Kidney epithelial cell (primary cell): Measurements from ENCODE around the gene RBL2. TPM values are rescaled to one million over a fixed set of nuclear protein-coding genes. Genes with fewer than 3 reads are reported as not detected.
A peak's percentile ranks its signal among the peaks of the same experiment; 100 is the strongest.

Source experiments
- DNase-seq: peaks from one replicate; pipeline ENCODE4 v3.0.0-alpha.2; 2010; ENCODE audit warnings: low read depth
- H3K27me3 ChIP-seq: 2 replicates; pipeline ENCODE4 v1.6.0; 2011; ENCODE audit warnings: low read length; ENCODE audit not compliant: control insufficient read depth, insufficient read depth
- H3K36me3 ChIP-seq: 2 replicates; pipeline ENCODE4 v1.5.1; 2011; ENCODE audit warnings: low read length; ENCODE audit not compliant: control insufficient read depth, insufficient read depth
- H3K4me3 ChIP-seq: 2 replicates; pipeline ENCODE4 v1.5.1; 2011; ENCODE audit warnings: low read depth, mild to moderate bottlenecking, control low read depth, low read length
- total RNA-seq: library from RNA; depleted of rRNA; stranded (reverse); fragments of >200 nt; gene quantifications from 2 replicates; pipeline ENCODE4 v1.2.3, GENCODE V29; 2015
- TF ChIP-seq, protein P1 (sequence below): IDR thresholded peaks from 2 replicates; pipeline ENCODE4 v1.5.1; 2011; ENCODE audit warnings: mild to moderate bottlenecking, moderate library complexity, low read length, control low read depth, inconsistent platforms; ENCODE audit not compliant: insufficient read depth, poor library complexity, severe bottlenecking

Gene RBL2
- total RNA-seq, 1 donor from 2014 or later = 35.9 TPM

DNA sequence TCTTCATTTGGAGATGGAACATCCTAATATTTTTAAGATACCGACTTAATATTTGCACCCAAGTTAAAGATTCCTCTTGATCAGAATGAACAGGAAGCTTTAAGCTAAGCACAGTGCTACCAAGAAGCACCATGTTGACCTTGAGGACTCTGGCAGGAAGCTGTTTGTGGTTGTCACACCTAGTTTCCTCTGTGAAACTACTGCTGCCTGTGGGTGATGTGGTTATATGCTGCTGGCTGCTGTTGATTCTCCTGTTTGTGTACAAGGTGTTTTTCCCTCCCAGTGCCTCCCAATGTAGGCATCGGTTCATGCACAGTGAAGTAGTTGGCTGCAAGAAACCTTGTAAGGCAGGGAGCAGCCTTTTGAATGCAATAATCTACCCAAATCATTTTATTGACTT, 23.4 kb downstream of the RBL2 start:
- TF ChIP-seq, protein P1, sequence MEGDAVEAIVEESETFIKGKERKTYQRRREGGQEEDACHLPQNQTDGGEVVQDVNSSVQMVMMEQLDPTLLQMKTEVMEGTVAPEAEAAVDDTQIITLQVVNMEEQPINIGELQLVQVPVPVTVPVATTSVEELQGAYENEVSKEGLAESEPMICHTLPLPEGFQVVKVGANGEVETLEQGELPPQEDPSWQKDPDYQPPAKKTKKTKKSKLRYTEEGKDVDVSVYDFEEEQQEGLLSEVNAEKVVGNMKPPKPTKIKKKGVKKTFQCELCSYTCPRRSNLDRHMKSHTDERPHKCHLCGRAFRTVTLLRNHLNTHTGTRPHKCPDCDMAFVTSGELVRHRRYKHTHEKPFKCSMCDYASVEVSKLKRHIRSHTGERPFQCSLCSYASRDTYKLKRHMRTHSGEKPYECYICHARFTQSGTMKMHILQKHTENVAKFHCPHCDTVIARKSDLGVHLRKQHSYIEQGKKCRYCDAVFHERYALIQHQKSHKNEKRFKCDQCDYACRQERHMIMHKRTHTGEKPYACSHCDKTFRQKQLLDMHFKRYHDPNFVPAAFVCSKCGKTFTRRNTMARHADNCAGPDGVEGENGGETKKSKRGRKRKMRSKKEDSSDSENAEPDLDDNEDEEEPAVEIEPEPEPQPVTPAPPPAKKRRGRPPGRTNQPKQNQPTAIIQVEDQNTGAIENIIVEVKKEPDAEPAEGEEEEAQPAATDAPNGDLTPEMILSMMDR = no peak
- DNase-seq = no peak
- H3K27me3 ChIP-seq = no peaks in the 10 kb centered on the region
- H3K4me3 ChIP-seq = no peak overlapping the region
- no peaks in the 10 kb centered on the region for H3K36me3 ChIP-seq

DNA sequence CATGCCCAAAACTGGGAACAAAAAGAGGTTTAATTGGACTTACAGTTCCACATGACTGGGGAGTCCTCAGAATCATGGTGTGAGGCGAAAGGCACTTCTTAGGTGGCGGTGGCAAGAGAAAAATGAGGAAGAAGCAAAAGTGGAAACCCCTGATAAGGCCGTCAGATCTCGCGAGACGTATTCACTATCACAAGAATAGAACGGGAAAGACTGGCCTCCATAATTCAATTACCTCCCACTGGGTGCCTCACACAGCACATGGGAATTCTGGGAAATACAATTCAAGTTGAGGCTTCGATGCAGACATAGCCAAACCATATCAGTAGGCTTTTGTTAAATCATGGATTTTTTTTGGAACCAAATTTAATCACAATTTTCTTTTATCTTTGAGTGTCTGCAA, 24.4 kb downstream of the RBL2 start:
- TF ChIP-seq, protein P1 = no peak
- DNase-seq = no peak
- no peaks in the 10 kb centered on the region for H3K36me3 ChIP-seq
- no peaks in the 10 kb centered on the region for H3K27me3 ChIP-seq
- H3K4me3 ChIP-seq = no peak overlapping the region

DNA sequence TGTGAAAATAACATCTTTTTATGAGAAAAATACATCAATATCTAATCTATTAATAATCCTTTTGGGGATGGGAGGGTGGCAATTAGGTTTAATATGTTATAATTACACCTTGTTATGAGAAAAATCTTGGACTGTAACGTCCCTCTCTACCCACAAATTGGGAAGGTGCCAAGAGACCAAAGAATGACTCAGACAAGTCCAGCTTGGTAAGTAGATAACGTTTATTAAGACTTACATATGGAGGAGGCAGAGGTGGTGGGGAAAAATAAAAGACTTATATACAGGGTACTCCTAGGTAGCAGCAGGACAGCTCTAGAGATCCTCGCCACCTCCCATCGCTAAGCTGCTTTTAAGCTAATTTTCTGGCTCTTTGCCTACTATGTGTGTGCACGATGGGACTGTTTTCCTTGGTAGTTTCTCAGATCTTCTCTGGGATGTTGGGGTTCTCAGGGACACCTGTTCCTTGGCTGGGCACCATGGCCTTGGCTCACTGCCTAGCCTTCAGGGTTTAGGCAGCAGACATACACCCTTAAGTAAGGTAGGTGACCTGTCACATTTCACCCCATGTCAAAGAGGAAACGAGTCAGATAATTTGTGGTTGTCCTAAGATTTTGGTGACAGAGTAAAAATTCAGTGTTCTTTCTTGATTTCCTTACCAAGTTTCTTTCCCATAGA, 31.5 kb downstream of the RBL2 start:
- no peaks in the 10 kb centered on the region for H3K27me3 ChIP-seq
- peak; percentile 23 for DNase-seq
- no peak overlapping the region for H3K4me3 ChIP-seq
- TF ChIP-seq, protein P1 = no peak
- peaks cover 1% of the 10 kb centered on the region for H3K36me3 ChIP-seq

DNA sequence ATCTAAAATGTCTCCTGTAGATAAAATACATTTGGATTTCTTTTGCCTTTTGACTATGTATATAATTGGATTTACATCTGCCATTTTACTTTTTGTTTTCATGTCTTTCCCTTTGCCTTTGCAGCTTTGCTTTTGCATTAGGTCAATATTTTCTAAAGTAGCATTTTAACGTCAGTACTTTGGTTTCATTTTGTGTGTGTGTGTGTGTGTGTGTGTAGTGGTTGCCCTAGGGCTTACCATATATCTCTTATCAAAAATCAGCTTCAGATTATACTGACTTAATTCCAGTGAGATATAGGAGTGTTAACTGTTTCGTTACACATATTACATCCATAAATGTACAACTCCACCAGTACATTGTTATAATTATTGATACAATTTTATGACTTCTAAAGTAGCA, 42.6 kb downstream of the RBL2 start:
- DNase-seq = no peak
- TF ChIP-seq, protein P1 = no peak
- Histone ChIP-seq H3K27me3 (no peaks in the 10 kb centered on the region), H3K4me3 (no peak overlapping the region), H3K36me3 (no peaks in the 10 kb centered on the region)

DNA sequence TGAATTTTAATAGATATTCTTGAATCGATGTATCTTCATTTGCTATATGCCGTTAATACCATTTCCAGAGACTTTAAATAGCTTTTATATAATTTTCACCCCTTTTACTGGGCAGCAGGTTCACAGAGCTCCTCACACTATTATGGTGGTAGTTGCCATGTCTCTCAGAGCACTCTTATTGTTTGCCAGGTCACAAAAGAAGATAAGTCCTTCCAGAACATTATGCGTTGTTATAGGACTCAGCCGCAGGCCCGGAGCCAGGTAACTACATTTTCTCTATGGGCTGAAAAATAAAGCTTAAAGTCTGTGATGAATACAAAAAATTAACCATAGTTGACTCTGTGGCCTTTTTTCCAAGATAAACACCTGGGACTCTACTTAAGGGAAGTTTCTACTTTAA, 44.7 kb downstream of the RBL2 start:
- Histone ChIP-seq H3K4me3 (no peak overlapping the region), H3K36me3 (no peaks in the 10 kb centered on the region), H3K27me3 (no peaks in the 10 kb centered on the region)
- TF ChIP-seq, protein P1 = no peak
- DNase-seq = no peak

DNA sequence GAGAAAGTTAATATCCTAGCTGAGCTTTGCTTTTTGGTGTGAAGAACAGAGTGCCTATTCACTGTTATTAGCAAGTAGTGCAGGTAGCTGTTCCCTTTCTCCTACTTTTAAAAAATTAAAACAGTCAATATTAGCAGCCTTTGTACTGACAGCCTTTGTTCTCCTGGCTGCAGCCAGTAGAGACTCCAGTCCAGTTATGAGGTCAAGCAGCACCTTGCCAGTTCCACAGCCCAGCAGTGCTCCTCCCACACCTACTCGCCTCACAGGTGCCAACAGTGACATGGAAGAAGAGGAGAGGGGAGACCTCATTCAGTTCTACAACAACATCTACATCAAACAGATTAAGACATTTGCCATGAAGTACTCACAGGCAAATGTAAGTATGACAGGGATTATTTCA, 46.1 kb downstream of the RBL2 start:
- Histone ChIP-seq H3K27me3 (no peaks in the 10 kb centered on the region), H3K36me3 (no peaks in the 10 kb centered on the region), H3K4me3 (no peak overlapping the region)
- TF ChIP-seq, protein P1 = no peak
- no peak for DNase-seq
